Measurements from ENCODE around the gene SPRR2E.
"Not testable (repeated sequence)": the region's sequence is repeated elsewhere in the genome, so short reads cannot be mapped to it uniquely, and the experiment has no call there.

Gene SPRR2E

GRCh38 chr1:153058826-153059784 lies 35.2 kb downstream of the SPRR2E start:
- no peak for DNase-seq

- no peak for DNase-seq
Observed at GRCh38 chr1:153058154-153058553, 36.2 kb downstream of the SPRR2E start.

GRCh38 chr1:153057375-153057774 lies 37.0 kb downstream of the SPRR2E start, which contains the start of gene SPRR2A:
Gene SPRR2A, minus strand, starts transcription at chr1:153057512. Its CDS starts 777 bp downstream, at chr1:153056735.
- DNase-seq: no peak

GRCh38 chr1:153056111-153056510 lies 38.2 kb downstream of the SPRR2E start:
- DNase-seq: not testable (repeated sequence)

GRCh38 chr1:153049211-153049610 lies 45.1 kb downstream of the SPRR2E start:
- DNase-seq: no peak
